H1 (cell line): ENCODE measurements around the gene NOXO1. TPM values are rescaled to one million over a fixed set of nuclear protein-coding genes. Genes with fewer than 3 reads are reported as not detected.

Experiments
- CTCF ChIA-PET: fragments of 300-600 bp; sonication (Branson Sonifier 250); formaldehyde crosslinking; loops from one replicate; lab custom pipeline; 2021; ENCODE audit not compliant: partially characterized antibody; lab: Charles Lee
- POLR2A ChIA-PET: fragments of 300-600 bp; sonication (Branson Sonifier 250); formaldehyde crosslinking; loops from one replicate; lab custom pipeline; 2021; ENCODE audit warnings: inconsistent platforms; ENCODE audit not compliant: partially characterized antibody; lab: Charles Lee
- DNase-seq, 2 experiments: peaks; one replicate each; pipeline versions ENCODE4 v3.0.0 to v3.0.0-alpha.2; 2010 to 2022; ENCODE audit warnings: low spot score in 2 of 2, low read depth in 1 of 2, mixed read lengths in 1 of 2
- FAIRE-seq: peaks from 2 replicates; lab custom pipeline; 2011; peaks lifted over from hg19 to GRCh38; lab: Jason Lieb, UNC
- H2AFZ ChIP-seq: 2 replicates; pipeline ENCODE4 v1.8.1; 2012; ENCODE audit warnings: low read length, inconsistent platforms
- H2AK5ac ChIP-seq: 2 replicates; pipeline ENCODE4 v1.6.1; 2013; ENCODE audit warnings: low read depth, low read length
- H2BK120ac ChIP-seq: replicated peaks from 2 replicates; pipeline ENCODE3; 2013; ENCODE audit warnings: low read depth, low read length, inconsistent platforms
- H2BK12ac ChIP-seq: 2 replicates; pipeline ENCODE4 v1.6.1; 2013; ENCODE audit warnings: low read depth, low read length
- H2BK15ac ChIP-seq: 2 replicates; pipeline ENCODE4 v1.6.1; 2013; ENCODE audit warnings: low read length
- H2BK20ac ChIP-seq: 2 replicates; pipeline ENCODE4 v1.6.1; 2013; ENCODE audit warnings: low read length
- H2BK5ac ChIP-seq: 2 replicates; pipeline ENCODE4 v1.6.1; 2013; ENCODE audit warnings: low read depth, low read length
- H3K14ac ChIP-seq: 2 replicates; pipeline ENCODE4 v1.6.1; 2013; ENCODE audit warnings: inconsistent platforms; ENCODE audit not compliant: insufficient read length
- H3K18ac ChIP-seq: 2 replicates; pipeline ENCODE4 v1.6.1; 2013; ENCODE audit warnings: low read length; ENCODE audit errors: extremely low read depth
- H3K23ac ChIP-seq: 2 replicates; pipeline ENCODE4 v1.6.1; 2013; ENCODE audit warnings: inconsistent platforms; ENCODE audit not compliant: insufficient read length
- H3K23me2 ChIP-seq: 2 replicates; pipeline ENCODE4 v1.6.1; 2013; ENCODE audit warnings: low read depth, low read length
- H3K27ac ChIP-seq: 2 replicates; pipeline ENCODE4 v1.6.1; 2011; ENCODE audit warnings: low read depth, low read length, inconsistent platforms
- H3K27me3 ChIP-seq, 4 experiments: replicated peaks in 1 of 4; 1 replicate in 1 of 4; 2 replicates in 3 of 4; pipeline versions ENCODE4 v1.6.1 to v1.8.1; 2011 to 2013; ENCODE audit warnings: low read length in 3 of 4, mild to moderate bottlenecking in 3 of 4, inconsistent platforms in 2 of 4, mixed read lengths in 2 of 4, moderate library complexity in 1 of 4; ENCODE audit not compliant: control insufficient read depth in 3 of 4, insufficient read depth in 3 of 4; ENCODE audit errors: extremely low read depth in 1 of 4
- H3K36me3 ChIP-seq, 4 experiments: 2 replicates each; pipeline versions ENCODE4 v1.6.1 to v1.8.1; 2011 to 2013; ENCODE audit warnings: mild to moderate bottlenecking in 4 of 4, low read length in 3 of 4, moderate library complexity in 2 of 4, control low read depth in 1 of 4, inconsistent platforms in 1 of 4; ENCODE audit not compliant: insufficient read depth in 4 of 4, control insufficient read depth in 2 of 4
- H3K4ac ChIP-seq: replicated peaks from 2 replicates; pipeline ENCODE3; 2013; ENCODE audit warnings: low read length, low read depth, mixed read lengths, inconsistent platforms; ENCODE audit not compliant: insufficient read length
- H3K4me1 ChIP-seq, 4 experiments: replicated peaks in 1 of 4; 1 replicate in 1 of 4; 2 replicates in 3 of 4; pipeline versions ENCODE4 v1.6.1 to v1.8.1; 2011 to 2013; ENCODE audit warnings: low read length in 3 of 4, inconsistent platforms in 2 of 4, mixed read lengths in 1 of 4; ENCODE audit not compliant: insufficient read depth in 4 of 4, control insufficient read depth in 3 of 4
- H3K4me2 ChIP-seq, 2 experiments: 2 replicates each; pipeline versions ENCODE4 v1.6.1 to v1.8.1; 2011 to 2013; ENCODE audit warnings: low read depth in 2 of 2, low read length in 2 of 2, control low read depth in 1 of 2, inconsistent platforms in 1 of 2, mild to moderate bottlenecking in 1 of 2; ENCODE audit not compliant: insufficient read depth in 1 of 2
- H3K4me3 ChIP-seq, 4 experiments: fragments of 200-600, 300-600 bp in 1 of 4; sonication (generic), shearing (Covaris generic), sonication (Bioruptor Twin) in 1 of 4; 2 replicates each; pipeline versions ENCODE4 v1.5.1 to v1.8.1; 2011 to 2016; ENCODE audit warnings: low read length in 4 of 4, low read depth in 3 of 4, control low read depth in 2 of 4, inconsistent platforms in 2 of 4, mild to moderate bottlenecking in 2 of 4, mixed read lengths in 1 of 4, moderate library complexity in 1 of 4; ENCODE audit not compliant: insufficient read depth in 2 of 4; ENCODE audit errors: extremely low read depth in 1 of 4
- H3K56ac ChIP-seq: replicated peaks from 2 replicates; pipeline ENCODE3; 2013; ENCODE audit warnings: low read depth, mild to moderate bottlenecking, mixed read lengths, low read length, inconsistent platforms; ENCODE audit not compliant: insufficient read length
- H3K79me1 ChIP-seq: 2 replicates; pipeline ENCODE4 v1.6.1; 2013; ENCODE audit warnings: low read depth, low read length, control low read depth
- H3K79me2 ChIP-seq, 2 experiments: 2 replicates each; pipeline versions ENCODE4 v1.6.1 to v1.8.1; 2012 to 2013; ENCODE audit warnings: low read length in 2 of 2, mild to moderate bottlenecking in 2 of 2, inconsistent platforms in 1 of 2; ENCODE audit not compliant: insufficient read depth in 2 of 2, control insufficient read depth in 1 of 2
- H3K9ac ChIP-seq, 4 experiments: replicated peaks in 1 of 4; 1 replicate in 1 of 4; 2 replicates in 3 of 4; pipeline versions ENCODE4 v1.6.1 to v1.8.1; 2011 to 2013; ENCODE audit warnings: low read depth in 3 of 4, low read length in 3 of 4, control low read depth in 2 of 4, mild to moderate bottlenecking in 2 of 4, moderate library complexity in 2 of 4, inconsistent platforms in 1 of 4; ENCODE audit errors: extremely low read depth in 1 of 4
- H3K9me3 ChIP-seq, 2 experiments: 2 replicates each; pipeline versions ENCODE4 v1.6.1 to v1.8.1; 2012 to 2013; ENCODE audit warnings: mild to moderate bottlenecking in 2 of 2, moderate library complexity in 2 of 2, control low read depth in 1 of 2, inconsistent platforms in 1 of 2, low read depth in 1 of 2, low read length in 1 of 2, mixed read lengths in 1 of 2; ENCODE audit not compliant: insufficient read depth in 2 of 2
- H4K20me1 ChIP-seq, 2 experiments: replicated peaks in 1 of 2; 2 replicates each; pipeline versions ENCODE3 to v1.8.1; 2011 to 2013; ENCODE audit warnings: inconsistent platforms in 2 of 2, low read length in 2 of 2, mild to moderate bottlenecking in 1 of 2; ENCODE audit not compliant: insufficient read depth in 2 of 2, control insufficient read depth in 1 of 2
- H4K5ac ChIP-seq: 2 replicates; pipeline ENCODE4 v1.6.1; 2013; ENCODE audit warnings: low read length, low read depth, mixed read lengths, inconsistent platforms; ENCODE audit not compliant: insufficient read length
- H4K8ac ChIP-seq: 2 replicates; pipeline ENCODE4 v1.8.0; 2013; ENCODE audit warnings: mild to moderate bottlenecking, moderate library complexity, low read length, inconsistent platforms; ENCODE audit not compliant: insufficient read depth; ENCODE audit errors: extremely low read depth
- H4K91ac ChIP-seq: replicated peaks from 2 replicates; pipeline ENCODE3; 2013; ENCODE audit warnings: low read length, mixed read lengths, inconsistent platforms; ENCODE audit not compliant: insufficient read length
- CBX8 ChIP-seq: fragments of 300-800, 300-1000 bp; sonication (generic); IDR thresholded peaks from 2 replicates; pipeline ENCODE4 v1.7.1; 2016; ENCODE audit warnings: low read depth, low read length, borderline replicate concordance
- PHF8 ChIP-seq: fragments of 200-600 bp; sonication (generic); conservative IDR thresholded peaks from 2 replicates; pipeline ENCODE4 v1.7.1; 2012; ENCODE audit warnings: low read depth, mild to moderate bottlenecking, inconsistent platforms, low read length, moderate library complexity
- SIX5 ChIP-seq: IDR thresholded peaks from 2 replicates; pipeline ENCODE4 v1.6.1; 2011; ENCODE audit warnings: mild to moderate bottlenecking, low read depth, low read length
- WGBS, 2 experiments: shearing (Covaris generic) in 1 of 2; methylation state at CpG; one replicate each; pipeline versions ENCODE4 v1.1.6 to v1.1.7; 2013 to 2015; ENCODE audit warnings: low lambda C conversion rate in 2 of 2, mixed read lengths in 2 of 2, inconsistent platforms in 1 of 2, low coverage in 1 of 2, missing lambda C conversion rate in 1 of 2; ENCODE audit not compliant: insufficient replicate concordance in 2 of 2, insufficient coverage in 1 of 2, insufficient read length in 1 of 2; ENCODE audit errors: extremely low coverage in 1 of 2, missing lambda C conversion rate in 1 of 2; 5-methylcytosine and 5-hydroxymethylcytosine counted together
- polyA plus RNA-seq, 7 experiments: library from polyadenylated mRNA; depleted of rRNA in 3 of 7; stranded (reverse) in 5 of 7; unstranded in 2 of 7; fragments of >200 nt in 5 of 7; fragments of 200-250 nt in 2 of 7; gene quantifications; 1 replicate in 5 of 7; 2 replicates in 1 of 7; 4 replicates in 1 of 7; pipeline versions ENCODE4 v1.2.1 to v1.2.3, GENCODE V29; 2011 to 2013; ENCODE audit warnings: missing spikeins in 2 of 7, mixed read lengths in 2 of 7
- total RNA-seq: library from RNA; stranded (reverse); fragmentation: NEBNext Ultra II Directional; extraction: Animal tissue kit (Norgen Biotek cat#: 25700); gene quantifications from 2 replicates; pipeline ENCODE4 v1.2.1, GENCODE V29; 2021

The NOXO1 gene
- total and polyA plus RNA-seq, 2 of the 8 experiments (the other 6 are each of a cell fraction or from before 2014, with no cell fraction given), result 1.3 to 2.5 TPM

DNA sequence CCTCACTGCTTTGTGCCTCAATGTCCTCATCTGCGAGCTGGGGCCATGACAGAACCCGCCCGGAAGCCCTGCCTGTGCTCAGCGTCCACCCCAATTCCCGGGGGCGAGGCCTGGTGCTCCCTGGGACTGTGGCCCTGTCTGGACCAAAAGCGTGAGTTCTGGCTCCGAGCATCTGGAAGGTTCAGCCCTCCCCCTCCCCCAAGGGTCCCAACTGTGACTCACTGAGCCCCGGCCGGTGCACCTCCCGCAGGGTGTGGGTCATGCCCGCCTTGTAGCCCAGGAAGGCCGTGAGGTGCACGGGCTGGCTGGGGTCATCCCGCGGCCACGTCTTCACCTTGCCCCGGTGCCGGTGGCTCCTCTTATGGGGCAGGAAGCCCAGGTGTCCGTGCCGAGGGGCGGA lies 27.5 kb downstream of the NOXO1 start:
- Histone ChIP-seq H3K36me3 (no peaks in the 10 kb centered on the region), H2BK5ac (no peak overlapping the region; the same call in 1 of the 2 replicates), H2AK5ac (no peak overlapping the region), H3K23me2 (no peaks in the 10 kb centered on the region), H2BK120ac (no peak overlapping the region), H3K4me3 (no peak overlapping the region), H2BK20ac (no peak overlapping the region), H3K27me3 (peaks cover 0 to 2% (median 0%) of the 10 kb centered on the region in 4 experiments; a peak in 3 of 7 replicates), H3K18ac (no peak overlapping the region), H3K56ac (no peak overlapping the region), H4K20me1 (no peaks in the 10 kb centered on the region), H3K9me3 (no peaks in the 10 kb centered on the region), H4K8ac (peak overlapping the region; percentile 95), H3K9ac (no peak overlapping the region), H3K4me1 (no peaks in the 10 kb centered on the region), H2BK12ac (no peak overlapping the region), H3K14ac (no peak overlapping the region), H3K27ac (no peak overlapping the region), H2AFZ (no peak overlapping the region), H4K5ac (no peak overlapping the region), H3K4ac (no peak overlapping the region), H2BK15ac (no peak overlapping the region), H4K91ac (no peak overlapping the region), H3K23ac (no peak overlapping the region), H3K79me2 (no peaks in the 10 kb centered on the region), H3K4me2 (no peak overlapping the region), H3K79me1 (no peaks in the 10 kb centered on the region)
- DNase-seq (no peak), FAIRE-seq (no peak)
- ChIA-PET CTCF (interaction anchor here (0.8 to 6.5 kb wide), 11 partner anchors 12 to 258 kb away, joined by 3 to 62 read pairs (median 3); partner anchors contain the start of genes MSRB1 and RNF151), POLR2A (interaction anchor here (1.4 to 19.8 kb wide), 4 partner anchors 10 to 201 kb away, joined by 3 to 336 read pairs (median 84); partner anchors contain the start of genes MSRB1, NDUFB10, RNF151 and RPS2)
- 90% methylated on average over 19 of the region's 22 CpGs; no CpG with 5 or more reads in 1 of the 2 experiments for WGBS, 2 experiments
- TF ChIP-seq SIX5 (no peak), CBX8 (no peak), PHF8 (no peak)
